ENCODE results near the gene DCP2. TPM values are rescaled to one million over a fixed set of nuclear protein-coding genes. Genes with fewer than 3 reads are reported as not detected.

The DCP2 gene
- total and polyA plus RNA-seq, 2 experiments from 2014 or later: 8.1 to 17.4 TPM

GRCh38 chr5:113067635-113068344, 91.2 kb downstream of the DCP2 start:
- no peaks in the 10 kb centered on the region for H3K9me2 ChIP-seq (ENCODE audit: insufficient read depth)
- no peak overlapping the region for H3K27ac ChIP-seq
- H3K9me3 ChIP-seq (ENCODE audit: low read depth): no peaks in the 10 kb centered on the region
- in situ Hi-C loops (cut with MboI): no loop called here
- H3K4me3 ChIP-seq: no peak overlapping the region
- H3F3A ChIP-seq (ENCODE audit: insufficient read depth): peaks cover 4% of the 10 kb centered on the region; the same call in 1 of the 2 replicates
- no peak overlapping the region for H3K9ac ChIP-seq
- no peaks in the 10 kb centered on the region for H4K20me1 ChIP-seq (ENCODE audit: insufficient read depth)
- H3K79me2 ChIP-seq (ENCODE audit: insufficient read depth): no peaks in the 10 kb centered on the region
- no peak for DNase-seq
- TF ChIP-seq EZH2 (IDR thresholded peaks at IDR 0.05; ENCODE audit: insufficient read depth, poor library complexity, severe bottlenecking): no peak
- no peak for TF ChIP-seq EZH2phosphoT487 (IDR thresholded peaks at IDR 0.05; ENCODE audit: insufficient read depth, low read depth)
- peaks cover 5% of the 10 kb centered on the region for H3K4me1 ChIP-seq (ENCODE audit: insufficient read depth)
- H3K4me2 ChIP-seq (ENCODE audit: unreplicated experiment): no peak overlapping the region
- no peak overlapping the region for H2AFZ ChIP-seq
- 84 to 87% methylated on average over 19 of the region's 19 CpGs for WGBS, 2 experiments (ENCODE audit: low coverage in 1 of 2, low lambda C conversion rate in 2 of 2, missing lambda C conversion rate in 2 of 2)
- H3K27me3 ChIP-seq (replicated peaks; ENCODE audit: insufficient read depth): no peaks in the 10 kb centered on the region
- no peaks in the 10 kb centered on the region for H3K36me3 ChIP-seq (ENCODE audit: low read depth)

GRCh38 chr5:113068559-113068958, 92.0 kb downstream of the DCP2 start:
- in situ Hi-C loops (cut with MboI): no loop called here
- no peak overlapping the region for H3K4me2 ChIP-seq (ENCODE audit: unreplicated experiment)

More at GRCh38 chr5:113068559-113068958, 92.0 kb downstream of the DCP2 start:
- H3K4me1 ChIP-seq (ENCODE audit: insufficient read depth): no peaks in the 10 kb centered on the region
- H3K36me3 ChIP-seq (ENCODE audit: low read depth): no peaks in the 10 kb centered on the region
- H3K9me3 ChIP-seq (ENCODE audit: low read depth): no peaks in the 10 kb centered on the region
- H3F3A ChIP-seq (ENCODE audit: insufficient read depth): no peaks in the 10 kb centered on the region
- no peak for DNase-seq
- TF ChIP-seq EZH2 (IDR thresholded peaks at IDR 0.05; ENCODE audit: insufficient read depth, poor library complexity, severe bottlenecking) (no peak), EZH2phosphoT487 (IDR thresholded peaks at IDR 0.05; ENCODE audit: insufficient read depth, low read depth) (no peak)
- H3K9me2 ChIP-seq (ENCODE audit: insufficient read depth): no peaks in the 10 kb centered on the region
- no peak overlapping the region for H2AFZ ChIP-seq
- 50 to 59% methylated on average over 2 of the region's 2 CpGs for WGBS, 2 experiments (ENCODE audit: low coverage in 1 of 2, low lambda C conversion rate in 2 of 2, missing lambda C conversion rate in 2 of 2)
- H3K27ac ChIP-seq: no peak overlapping the region
- H3K4me3 ChIP-seq: no peak overlapping the region
- no peak overlapping the region for H3K9ac ChIP-seq
- no peaks in the 10 kb centered on the region for H3K79me2 ChIP-seq (ENCODE audit: insufficient read depth)
- H3K27me3 ChIP-seq (replicated peaks; ENCODE audit: insufficient read depth): no peaks in the 10 kb centered on the region
- H4K20me1 ChIP-seq (ENCODE audit: insufficient read depth): no peaks in the 10 kb centered on the region

Other genes starting within 250 kb of the DCP2 start
- gene APC, start 238.9 kb upstream of the DCP2 start, total RNA-seq (2014; rRNA removed; shearing (Covaris generic)): 34.2 and 47.2 TPM in 2 replicates
- gene APC, start 238.9 kb upstream of the DCP2 start, polyA plus RNA-seq (2016; fragmentation: Nextera tagmentation; extraction: Ambion mirVana): 17.8 and 18.1 TPM in 2 replicates
- 56.0 and 66.6 TPM in 2 replicates for gene SRP19, start 115.5 kb upstream of the DCP2 start, total RNA-seq (2014; rRNA removed; shearing (Covaris generic))
- 154 and 158 TPM in 2 replicates for gene SRP19, start 115.5 kb upstream of the DCP2 start, polyA plus RNA-seq (2016; fragmentation: Nextera tagmentation; extraction: Ambion mirVana)
- gene REEP5, start 54.6 kb upstream of the DCP2 start, total RNA-seq (2014; rRNA removed; shearing (Covaris generic)): 41.9 and 52.3 TPM in 2 replicates
- gene REEP5, start 54.6 kb upstream of the DCP2 start, polyA plus RNA-seq (2016; fragmentation: Nextera tagmentation; extraction: Ambion mirVana): 227 and 233 TPM in 2 replicates